Mucosa of descending colon (tissue), 3 donors: ENCODE results near the gene ZBTB8B. TPM values are rescaled to one million over a fixed set of nuclear protein-coding genes. Genes with fewer than 3 reads are reported as not detected.

Source experiments
- ATAC-seq: fragments of 200-7000 bp; cut with Tn5 transposase; one replicate; pipeline ENCODE4 v1.9.1; 2020; ENCODE audit warnings: mild to moderate bottlenecking, moderate library complexity
- DNase-seq, 3 donors: peaks; one replicate each; pipeline ENCODE4 v3.0.0-alpha.2; 2020
- H3K36me3 ChIP-seq: fragments of 200-600 bp; one replicate; pipeline ENCODE4 v1.8.0; 2021; ENCODE audit warnings: low read depth, mild to moderate bottlenecking
- H3K4me1 ChIP-seq: fragments of 200-600 bp; one replicate; pipeline ENCODE4 v1.8.0; 2021; ENCODE audit warnings: low read depth, mild to moderate bottlenecking
- H3K4me3 ChIP-seq: fragments of 200-600 bp; one replicate; pipeline ENCODE4 v1.8.0; 2021; ENCODE audit warnings: mild to moderate bottlenecking
- H3K9me3 ChIP-seq: fragments of 200-600 bp; one replicate; pipeline ENCODE4 v1.8.0; 2021; ENCODE audit warnings: mild to moderate bottlenecking
- CTCF ChIP-seq: fragments of 200-600 bp; IDR thresholded peaks from one replicate; pipeline ENCODE4 v1.8.0; 2022; ENCODE audit warnings: antibody characterized with exemption, mild to moderate bottlenecking
- intact Hi-C, 2 donors: fragments of 100-400 bp; cut with DNase I in 1 of 2; cut with micrococcal nuclease in 1 of 2; formaldehyde crosslinking; loops; one replicate each; pipeline versions ENCODE4 v1.11.0 to v1.11.1; 2022; cut with DNase I, micrococcal nuclease
- total RNA-seq, 3 donors: library from RNA; stranded (reverse); fragmentation: NEBNext Ultra II Directional in 2 of 3; extraction: Animal tissue kit (Norgen Biotek cat#: 25700) in 2 of 3; gene quantifications; one replicate each; pipeline versions ENCODE4 v1.2.1 to v1.2.4, GENCODE V29; 2021 to 2023
- donor health status: DM: no; HTN: no; CAD: no; lungs with moderate emphysema.
- donor health status: DM: no; HTN: no; CAD: no.
- donor health status: DM: no; HTN: yes; CAD: no.

ZBTB8B gene
- total RNA-seq, 3 donors from 2014 or later: 0.03 TPM; not detected in 2

GRCh38 chr1:32489774-32490454, 25.0 kb downstream of the ZBTB8B start:
- Histone ChIP-seq H3K9me3 (no peaks in the 10 kb centered on the region), H3K4me3 (no peak overlapping the region), H3K36me3 (no peaks in the 10 kb centered on the region), H3K4me1 (no peaks in the 10 kb centered on the region)
- DNase-seq (no peak), ATAC-seq (no peak)
- TF ChIP-seq CTCF: no peak
- intact Hi-C loops: no loop called here

- Histone ChIP-seq H3K4me3 (no peak overlapping the region), H3K36me3 (no peaks in the 10 kb centered on the region), H3K9me3 (no peaks in the 10 kb centered on the region), H3K4me1 (no peaks in the 10 kb centered on the region)
- no peak for DNase-seq
- intact Hi-C loops: no loop called here
- no peak for ATAC-seq
- TF ChIP-seq CTCF: no peak
These were observed 26.5 kb downstream of the ZBTB8B start for GRCh38 chr1:32491386-32491785.

GRCh38 chr1:32494196-32494595, 29.3 kb downstream of the ZBTB8B start:
- Histone ChIP-seq H3K4me3 (no peak overlapping the region), H3K4me1 (no peaks in the 10 kb centered on the region), H3K36me3 (no peaks in the 10 kb centered on the region), H3K9me3 (no peaks in the 10 kb centered on the region)
- no peak for ATAC-seq
- no peak for TF ChIP-seq CTCF
- no peak for DNase-seq
- intact Hi-C loops: no loop called here

- Histone ChIP-seq H3K36me3 (no peaks in the 10 kb centered on the region), H3K4me1 (no peaks in the 10 kb centered on the region), H3K4me3 (no peak overlapping the region), H3K9me3 (no peaks in the 10 kb centered on the region)
- DNase-seq (no peak), ATAC-seq (no peak)
- intact Hi-C loops: no loop called here
- TF ChIP-seq CTCF: no peak
These were observed 30.0 kb downstream of the ZBTB8B start for GRCh38 chr1:32494711-32495337.

GRCh38 chr1:32496127-32496526, 31.3 kb downstream of the ZBTB8B start:
- DNase-seq: no peak
- no peaks in the 10 kb centered on the region for H3K36me3 ChIP-seq
- no peak for TF ChIP-seq CTCF
- H3K4me1 ChIP-seq: no peaks in the 10 kb centered on the region
- no peaks in the 10 kb centered on the region for H3K9me3 ChIP-seq
- intact Hi-C loops: no loop called here
- H3K4me3 ChIP-seq: no peak overlapping the region
- no peak for ATAC-seq
